ENCODE results near the gene MED12L.
A peak's percentile ranks its signal among the peaks of the same experiment; 100 is the strongest.
"Not testable (repeated sequence)": the region's sequence is repeated elsewhere in the genome, so short reads cannot be mapped to it uniquely, and the experiment has no call there.

Gene MED12L, protein sequence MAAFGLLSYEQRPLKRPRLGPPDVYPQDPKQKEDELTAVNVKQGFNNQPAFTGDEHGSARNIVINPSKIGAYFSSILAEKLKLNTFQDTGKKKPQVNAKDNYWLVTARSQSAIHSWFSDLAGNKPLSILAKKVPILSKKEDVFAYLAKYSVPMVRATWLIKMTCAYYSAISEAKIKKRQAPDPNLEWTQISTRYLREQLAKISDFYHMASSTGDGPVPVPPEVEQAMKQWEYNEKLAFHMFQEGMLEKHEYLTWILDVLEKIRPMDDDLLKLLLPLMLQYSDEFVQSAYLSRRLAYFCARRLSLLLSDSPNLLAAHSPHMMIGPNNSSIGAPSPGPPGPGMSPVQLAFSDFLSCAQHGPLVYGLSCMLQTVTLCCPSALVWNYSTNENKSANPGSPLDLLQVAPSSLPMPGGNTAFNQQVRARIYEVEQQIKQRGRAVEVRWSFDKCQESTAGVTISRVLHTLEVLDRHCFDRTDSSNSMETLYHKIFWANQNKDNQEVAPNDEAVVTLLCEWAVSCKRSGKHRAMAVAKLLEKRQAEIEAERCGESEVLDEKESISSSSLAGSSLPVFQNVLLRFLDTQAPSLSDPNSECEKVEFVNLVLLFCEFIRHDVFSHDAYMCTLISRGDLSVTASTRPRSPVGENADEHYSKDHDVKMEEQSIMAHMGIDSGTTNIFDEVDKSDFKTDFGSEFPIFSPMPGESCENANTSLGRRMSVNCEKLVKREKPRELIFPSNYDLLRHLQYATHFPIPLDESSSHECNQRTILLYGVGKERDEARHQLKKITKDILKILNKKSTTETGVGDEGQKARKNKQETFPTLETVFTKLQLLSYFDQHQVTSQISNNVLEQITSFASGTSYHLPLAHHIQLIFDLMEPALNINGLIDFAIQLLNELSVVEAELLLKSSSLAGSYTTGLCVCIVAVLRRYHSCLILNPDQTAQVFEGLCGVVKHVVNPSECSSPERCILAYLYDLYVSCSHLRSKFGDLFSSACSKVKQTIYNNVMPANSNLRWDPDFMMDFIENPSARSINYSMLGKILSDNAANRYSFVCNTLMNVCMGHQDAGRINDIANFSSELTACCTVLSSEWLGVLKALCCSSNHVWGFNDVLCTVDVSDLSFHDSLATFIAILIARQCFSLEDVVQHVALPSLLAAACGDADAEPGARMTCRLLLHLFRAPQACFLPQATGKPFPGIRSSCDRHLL (N-terminal part only)

GRCh38 chr3:151085227-151085888 lies at the start of gene MED12L:
TSS of gene MED12L (plus strand) at chr3:151085664. CDS start at chr3:151086927, 1,263 bp downstream.
- ATAC-seq (peak; percentile 67), DNase-seq (peak; percentile 78)

DNA sequence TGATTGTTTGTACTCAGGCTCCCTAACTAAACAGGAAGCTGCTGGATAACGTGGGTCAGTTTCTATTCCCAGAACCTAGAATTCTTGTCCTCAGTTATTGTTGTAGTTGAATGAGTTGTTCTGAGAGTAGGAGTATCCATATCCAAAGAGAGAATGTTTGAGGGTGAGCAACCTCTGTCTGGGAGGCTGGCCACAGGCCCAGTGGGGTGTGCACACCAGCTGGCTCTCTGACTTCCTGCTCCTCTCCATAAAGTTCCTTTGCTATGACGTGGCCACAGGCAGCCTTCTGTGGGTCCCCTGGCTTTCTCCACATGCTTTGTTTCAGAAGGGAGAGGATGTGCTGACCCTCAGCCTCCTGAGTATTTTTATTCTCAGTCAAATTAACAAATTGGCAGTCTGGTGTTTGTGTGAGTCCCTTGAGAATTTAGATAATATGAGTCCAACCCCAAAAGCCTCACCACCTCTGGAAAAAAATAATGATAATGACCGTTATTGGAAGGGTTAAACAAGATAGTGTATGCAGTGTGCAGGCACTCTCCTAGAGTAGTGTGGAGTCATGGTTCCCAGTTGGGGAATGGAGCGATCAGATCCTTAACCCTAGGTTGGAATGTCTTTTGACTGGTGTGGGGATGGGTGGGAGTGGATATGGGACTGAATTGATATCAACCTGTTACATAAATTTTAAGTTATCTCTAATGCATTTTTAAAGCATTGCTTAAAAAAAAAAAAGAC lies 47.6 kb upstream of the MED12L start:
- ATAC-seq, result no peak
- DNase-seq, result no peak

DNA sequence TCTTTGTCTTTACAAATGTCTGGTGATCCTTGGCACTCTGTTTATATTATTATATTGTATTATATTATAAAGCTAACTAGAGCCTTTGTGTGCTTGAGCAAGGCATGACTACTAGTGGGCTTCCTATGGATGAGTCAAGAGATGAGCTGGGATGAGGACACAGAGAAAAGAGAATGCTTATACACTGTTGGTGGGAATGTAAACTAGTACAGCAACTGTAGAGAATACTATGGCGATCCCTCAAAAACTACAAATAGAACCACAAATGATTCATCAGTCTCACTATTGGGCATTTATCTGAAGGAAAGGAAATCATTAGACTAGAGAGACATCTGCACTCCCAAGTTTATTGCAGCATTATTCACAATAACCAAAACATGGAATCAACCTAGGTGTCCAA lies 40.8 kb upstream of the MED12L start:
- ATAC-seq (no peak), DNase-seq (no peak)

- ATAC-seq, result no peak
- DNase-seq, result no peak
Measured at GRCh38 chr3:151047636-151048035, 37.8 kb upstream of the MED12L start.

DNA sequence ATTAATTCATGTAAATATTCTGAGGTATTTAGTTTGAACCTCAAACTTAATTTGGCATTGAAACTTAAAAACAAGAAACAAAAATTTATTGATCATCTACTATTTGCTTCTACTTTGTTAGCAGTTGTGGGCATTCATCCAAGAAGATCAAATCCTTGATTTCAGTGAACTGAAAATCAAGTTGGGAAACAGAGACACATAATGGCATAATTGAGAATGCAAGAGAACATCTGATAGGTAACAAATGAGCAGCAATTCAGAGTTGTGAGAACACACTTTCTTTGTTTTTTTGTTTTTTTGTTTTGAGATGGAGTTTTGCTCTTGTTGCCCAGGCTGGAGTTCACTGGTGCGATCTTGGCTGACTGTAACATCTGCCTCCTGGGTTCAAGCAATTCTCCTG lies 33.9 kb upstream of the MED12L start:
- DNase-seq (no peak), ATAC-seq (no peak)

DNA sequence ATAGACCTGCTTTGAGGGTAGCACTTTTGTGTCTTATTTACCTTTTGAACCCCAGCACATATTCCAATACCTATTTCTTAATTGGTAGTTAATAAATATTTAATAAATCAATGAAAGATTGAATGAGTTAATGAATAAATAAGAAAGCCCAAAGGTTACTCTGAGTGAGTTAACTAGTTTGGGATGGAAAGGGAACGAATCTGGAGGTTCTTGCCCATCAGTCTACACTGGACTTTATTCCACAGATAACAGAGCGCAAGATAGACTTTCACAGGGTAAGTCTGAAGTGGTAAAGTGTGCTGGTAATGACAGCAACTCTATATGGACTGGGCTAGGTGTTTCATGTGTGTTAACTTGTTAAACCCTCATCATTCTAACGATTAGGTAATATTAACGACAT lies 33.1 kb upstream of the MED12L start:
- no peak for ATAC-seq
- DNase-seq, result no peak

GRCh38 chr3:151052756-151053155 lies 32.7 kb upstream of the MED12L start:
- DNase-seq, result no peak
- ATAC-seq, result no peak

- ATAC-seq (no peak), DNase-seq (no peak)
Measured at GRCh38 chr3:151058740-151059139, 26.7 kb upstream of the MED12L start.

- no peak for DNase-seq
- no peak for ATAC-seq
Measured at GRCh38 chr3:151062611-151063010, 22.9 kb upstream of the MED12L start.

- ATAC-seq (no peak), DNase-seq (no peak)
Measured at GRCh38 chr3:151067158-151067557, 18.3 kb upstream of the MED12L start.

DNA sequence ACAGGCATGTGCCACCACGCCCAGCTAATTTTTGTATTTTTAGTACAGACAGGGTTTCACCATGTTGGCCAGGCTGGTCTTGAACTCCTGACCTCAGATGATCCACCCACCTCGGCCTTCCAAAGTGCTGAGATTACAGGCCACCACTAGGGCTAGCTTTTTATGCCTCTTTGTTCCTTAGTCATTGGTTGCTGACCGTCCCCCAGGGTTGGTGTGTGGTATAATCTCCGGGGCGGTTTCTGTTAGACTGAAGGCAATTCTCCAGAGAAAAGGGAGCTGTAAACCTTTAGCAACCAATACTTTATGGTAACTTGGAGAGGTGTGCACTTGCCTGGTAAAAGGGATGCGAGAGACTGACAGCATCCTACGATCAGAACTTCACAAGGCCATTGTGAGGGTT lies 12.6 kb upstream of the MED12L start:
- not testable (repeated sequence) for DNase-seq, ATAC-seq

GRCh38 chr3:151074256-151074655 lies 11.2 kb upstream of the MED12L start:
- ATAC-seq (no peak), DNase-seq (no peak)

GRCh38 chr3:151075869-151076562 lies 9.4 kb upstream of the MED12L start:
- DNase-seq (no peak), ATAC-seq (peak; percentile 40)

GRCh38 chr3:151076626-151077025 lies 8.8 kb upstream of the MED12L start:
- no peak for ATAC-seq
- DNase-seq, result no peak

DNA sequence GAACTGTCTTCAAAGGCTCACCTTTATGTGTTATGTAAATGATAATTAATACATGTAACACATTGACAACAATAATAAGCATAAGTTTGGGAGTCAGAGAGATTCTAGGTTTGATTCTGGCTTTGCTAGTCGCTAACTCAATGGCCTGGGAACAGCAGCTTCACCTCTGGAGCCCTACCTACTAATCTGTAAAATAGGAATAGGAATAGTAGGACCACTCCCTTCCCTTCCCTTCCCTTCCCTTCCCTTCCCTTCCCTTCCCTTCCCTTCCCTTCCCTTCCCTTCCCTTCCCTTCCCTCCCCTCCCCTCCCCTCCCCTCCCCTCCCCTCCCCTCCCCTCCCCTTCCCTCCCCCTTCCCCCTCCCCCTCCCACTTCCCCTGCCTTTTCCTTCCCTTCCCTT lies 4.4 kb upstream of the MED12L start:
- DNase-seq, ATAC-seq: not testable (repeated sequence)

GRCh38 chr3:151082880-151083838 lies 2.3 kb upstream of the MED12L start:
- no peak for DNase-seq
- no peak for ATAC-seq

DNA sequence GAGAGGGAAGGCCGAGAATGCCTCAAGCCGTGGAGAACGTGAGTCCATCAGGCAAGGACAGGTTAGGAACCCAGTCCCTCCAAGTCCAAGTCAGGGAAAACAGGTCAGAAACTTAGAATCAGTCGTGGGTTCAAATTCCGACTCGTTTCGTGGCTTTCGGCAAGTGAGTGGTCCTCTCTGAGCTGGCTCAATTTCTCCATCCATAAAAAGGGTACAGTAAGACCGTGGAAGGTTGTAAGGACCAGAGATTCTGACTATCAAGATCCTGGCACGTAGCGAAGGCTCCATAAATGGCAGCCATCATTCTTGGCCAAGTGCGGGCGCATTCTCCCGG lies 604 bp upstream of the MED12L start:
- ATAC-seq, result no peak
- no peak for DNase-seq

GRCh38 chr3:151085889-151086483 lies 522 bp downstream of the MED12L start:
- DNase-seq (peak; percentile 28), ATAC-seq (peak; percentile 8)
